Measurements from ENCODE around the gene RCVRN. TPM values are rescaled to one million over a fixed set of nuclear protein-coding genes. Genes with fewer than 3 reads are reported as not detected.

The RCVRN gene
- total and polyA plus RNA-seq, 2 of the 13 experiments (the other 11 are each of a cell fraction or from before 2014, with no cell fraction given) = not detected

DNA sequence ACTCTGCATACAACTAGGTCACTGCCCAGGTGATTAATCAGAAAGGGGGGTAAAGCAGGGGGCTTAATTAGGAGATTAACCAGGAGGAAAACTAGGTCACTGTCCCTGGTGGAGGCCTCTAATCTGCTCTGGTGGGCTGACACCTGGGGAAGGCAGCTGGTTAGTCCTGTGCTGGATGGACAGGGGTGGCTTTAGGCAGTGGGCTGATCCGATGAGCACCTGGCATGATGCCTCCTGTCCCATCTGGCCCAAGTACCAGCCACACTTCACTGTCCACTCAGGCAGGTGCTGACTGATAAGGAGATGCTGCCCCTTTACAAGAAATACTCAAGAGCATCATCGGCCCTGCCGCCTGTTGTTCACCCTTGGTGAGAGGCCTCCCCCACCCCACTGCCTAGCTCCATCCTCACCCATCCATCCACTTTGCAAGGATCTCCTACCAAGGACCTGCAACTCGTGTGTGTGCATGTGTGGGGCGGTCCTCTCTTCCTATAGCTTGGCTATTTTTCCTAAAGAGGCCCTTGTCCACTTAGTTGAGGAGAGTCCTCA is 13.8 kb upstream of the RCVRN start:
- Histone ChIP-seq H3K4me1 (ENCODE audit: insufficient read depth, low read length) (no peaks in the 10 kb centered on the region), H3K36me3 (replicated peaks in 1 of 2; ENCODE audit: control insufficient read depth in 1 of 2, insufficient read depth in 2 of 2, low read length in 2 of 2) (no peaks in the 10 kb centered on the region), H3K79me2 (ENCODE audit: insufficient read depth, low read length) (no peaks in the 10 kb centered on the region), H3K4me2 (ENCODE audit: low read depth, low read length) (no peak overlapping the region), H3K9me3 (ENCODE audit: low read length) (no peaks in the 10 kb centered on the region), H3K27me3 (ENCODE audit: control insufficient read depth in 1 of 2, insufficient read depth in 2 of 2, low read length in 2 of 2) (peaks cover 2 to 23% of the 10 kb centered on the region in 2 experiments; a peak in 3 of 5 replicates), H2AFZ (ENCODE audit: low read length) (no peak overlapping the region), H3K27ac (ENCODE audit: extremely low read length, insufficient read depth, low read length) (no peak overlapping the region), H3K4me3 (replicated peaks in 1 of 3; ENCODE audit: insufficient read depth in 1 of 3, low read depth in 2 of 3, low read length in 3 of 3) (no peak overlapping the region), H4K20me1 (ENCODE audit: insufficient read depth, low read length) (no peaks in the 10 kb centered on the region), H3K9ac (ENCODE audit: insufficient read depth, low read depth, low read length) (no peak overlapping the region)
- no peak for TF ChIP-seq ZNF234 (CRISPR knock-in tag; conservative IDR thresholded peaks at IDR 0.05)
- TF ChIP-seq HDAC2 (CRISPR knock-in tag; IDR thresholded peaks at IDR 0.05) = no peak
- no peak for TF ChIP-seq ZNF225 (CRISPR knock-in tag; IDR thresholded peaks at IDR 0.05)
- TF ChIP-seq ZNF333 (CRISPR knock-in tag; IDR thresholded peaks at IDR 0.05; ENCODE audit: borderline replicate concordance) = no peak
- no peak for TF ChIP-seq DMAP1 (CRISPR knock-in tag; IDR thresholded peaks at IDR 0.05)
- TF ChIP-seq SP4 (CRISPR knock-in tag; IDR thresholded peaks at IDR 0.05) = no peak
- no peak for TF ChIP-seq CCAR2 (optimal IDR thresholded peaks at IDR 0.05; ENCODE audit: low read depth, low read length)
- TF ChIP-seq FOXC1 (CRISPR knock-in tag; IDR thresholded peaks at IDR 0.05; ENCODE audit: borderline replicate concordance) = no peak
- TF ChIP-seq SMAD3 (CRISPR knock-in tag; IDR thresholded peaks at IDR 0.05) = no peak
- no peak for TF ChIP-seq ZNF737 (CRISPR knock-in tag; IDR thresholded peaks at IDR 0.05; ENCODE audit: borderline replicate concordance)
- no peak for TF ChIP-seq EHMT2 (IDR thresholded peaks at IDR 0.05; ENCODE audit: borderline replicate concordance, low read depth, low read length)
- TF ChIP-seq, protein P1, sequence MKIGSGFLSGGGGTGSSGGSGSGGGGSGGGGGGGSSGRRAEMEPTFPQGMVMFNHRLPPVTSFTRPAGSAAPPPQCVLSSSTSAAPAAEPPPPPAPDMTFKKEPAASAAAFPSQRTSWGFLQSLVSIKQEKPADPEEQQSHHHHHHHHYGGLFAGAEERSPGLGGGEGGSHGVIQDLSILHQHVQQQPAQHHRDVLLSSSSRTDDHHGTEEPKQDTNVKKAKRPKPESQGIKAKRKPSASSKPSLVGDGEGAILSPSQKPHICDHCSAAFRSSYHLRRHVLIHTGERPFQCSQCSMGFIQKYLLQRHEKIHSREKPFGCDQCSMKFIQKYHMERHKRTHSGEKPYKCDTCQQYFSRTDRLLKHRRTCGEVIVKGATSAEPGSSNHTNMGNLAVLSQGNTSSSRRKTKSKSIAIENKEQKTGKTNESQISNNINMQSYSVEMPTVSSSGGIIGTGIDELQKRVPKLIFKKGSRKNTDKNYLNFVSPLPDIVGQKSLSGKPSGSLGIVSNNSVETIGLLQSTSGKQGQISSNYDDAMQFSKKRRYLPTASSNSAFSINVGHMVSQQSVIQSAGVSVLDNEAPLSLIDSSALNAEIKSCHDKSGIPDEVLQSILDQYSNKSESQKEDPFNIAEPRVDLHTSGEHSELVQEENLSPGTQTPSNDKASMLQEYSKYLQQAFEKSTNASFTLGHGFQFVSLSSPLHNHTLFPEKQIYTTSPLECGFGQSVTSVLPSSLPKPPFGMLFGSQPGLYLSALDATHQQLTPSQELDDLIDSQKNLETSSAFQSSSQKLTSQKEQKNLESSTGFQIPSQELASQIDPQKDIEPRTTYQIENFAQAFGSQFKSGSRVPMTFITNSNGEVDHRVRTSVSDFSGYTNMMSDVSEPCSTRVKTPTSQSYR (CRISPR knock-in tag; IDR thresholded peaks at IDR 0.05; ENCODE audit: borderline replicate concordance) = no peak
- TF ChIP-seq ZNF552 (CRISPR knock-in tag; IDR thresholded peaks at IDR 0.05; ENCODE audit: borderline replicate concordance) = no peak
- TF ChIP-seq ISL2 (CRISPR knock-in tag; IDR thresholded peaks at IDR 0.05) = no peak
- FAIRE-seq (no peak), ATAC-seq (no peak), DNase-seq (ENCODE audit: low spot score) (no peak)
- intact Hi-C loops (cut with micrococcal nuclease; ENCODE audit: unreplicated experiment) (no loop called here), in situ Hi-C loops (cut with HindIII; ENCODE audit: extremely low pct_ligation_motif_present, low pct_unique_long_range_greater_than_20kb) (no loop called here)
- no TSS peak for BruUV-seq (replicated peaks)
- POLR2A ChIA-PET = no interaction called here
- WGBS (ENCODE audit: low lambda C conversion rate) = no CpG with 5 or more reads among the region's 5 CpGs
- CTCF ChIA-PET (ENCODE audit: low intra/inter-chr PET ratio, low total read pairs) = no interaction called here

Measured in HepG2 (cell line).